HEK293T (cell line): Measurements from ENCODE around the gene C10orf67.

Experiments
- CTCF ChIA-PET: fragments of 350-600 bp; formaldehyde crosslinking; extraction: SDS; loops from one replicate; lab custom pipeline; 2021; ENCODE audit warnings: antibody characterized with exemption, inconsistent platforms; lab: Yijun Ruan, JAX
- POLR2A ChIA-PET: fragments of 350-600 bp; formaldehyde crosslinking; extraction: SDS; loops from one replicate; lab custom pipeline; 2020; ENCODE audit warnings: antibody characterized with exemption, inconsistent platforms; lab: Yijun Ruan, JAX
- DNase-seq: peaks from one replicate; pipeline ENCODE4 v3.0.0; 2012; ENCODE audit warnings: mixed read lengths; ENCODE audit errors: extremely low spot score
- ARNT ChIP-seq: fragments of 450-650 bp; IDR thresholded peaks from 2 replicates; pipeline ENCODE4 v1.6.1; 2017; ENCODE audit warnings: mild to moderate bottlenecking
- BHLHE40 ChIP-seq: fragments of 450-650 bp; IDR thresholded peaks from 2 replicates; pipeline ENCODE4 v1.6.1; 2016; ENCODE audit warnings: mild to moderate bottlenecking, moderate library complexity, borderline replicate concordance
- CTBP1 ChIP-seq: fragments of 450-650 bp; IDR thresholded peaks from 2 replicates; pipeline ENCODE4 v1.6.1; 2016; ENCODE audit warnings: borderline replicate concordance
- ELF4 ChIP-seq: fragments of 450-650 bp; IDR thresholded peaks from 2 replicates; pipeline ENCODE4 v1.6.1; 2017; ENCODE audit warnings: antibody characterized with exemption
- FOXA1 ChIP-seq: fragments of 450-650 bp; IDR thresholded peaks from 2 replicates; pipeline ENCODE4 v1.6.1; 2016; ENCODE audit warnings: mild to moderate bottlenecking
- FOXK2 ChIP-seq: fragments of 450-650 bp; IDR thresholded peaks from 2 replicates; pipeline ENCODE4 v1.6.1; 2016; ENCODE audit warnings: mild to moderate bottlenecking
- FOXM1 ChIP-seq: fragments of 450-650 bp; IDR thresholded peaks from 2 replicates; pipeline ENCODE4 v1.6.1; 2017; ENCODE audit warnings: mild to moderate bottlenecking, borderline replicate concordance
- HDGF ChIP-seq: fragments of 450-650 bp; IDR thresholded peaks from 2 replicates; pipeline ENCODE4 v1.6.1; 2017; ENCODE audit warnings: antibody characterized with exemption, borderline replicate concordance
- L3MBTL2 ChIP-seq: fragments of 450-650 bp; conservative IDR thresholded peaks from 2 replicates; pipeline ENCODE4 v1.6.1; 2016; ENCODE audit warnings: mild to moderate bottlenecking
- LEF1 ChIP-seq: fragments of 450-650 bp; IDR thresholded peaks from 2 replicates; pipeline ENCODE4 v1.6.1; 2017; ENCODE audit warnings: mild to moderate bottlenecking, borderline replicate concordance
- NFRKB ChIP-seq: fragments of 450-650 bp; IDR thresholded peaks from 2 replicates; pipeline ENCODE4 v1.6.1; 2016; ENCODE audit warnings: mild to moderate bottlenecking, moderate library complexity
- SP1 ChIP-seq: fragments of 450-650 bp; IDR thresholded peaks from 2 replicates; pipeline ENCODE4 v1.6.1; 2017
- SUZ12 ChIP-seq: fragments of 450-650 bp; IDR thresholded peaks from 2 replicates; pipeline ENCODE4 v1.6.1; 2016; ENCODE audit warnings: mild to moderate bottlenecking
- TARDBP ChIP-seq: fragments of 450-650 bp; IDR thresholded peaks from 2 replicates; pipeline ENCODE4 v1.6.1; 2016
- ZNF384 ChIP-seq: fragments of 450-650 bp; IDR thresholded peaks from 2 replicates; pipeline ENCODE4 v1.6.1; 2016
- TF ChIP-seq, protein P1 (sequence below): fragments of 450-650 bp; IDR thresholded peaks from 2 replicates; pipeline ENCODE4 v1.6.1; 2016

Gene C10orf67

DNA sequence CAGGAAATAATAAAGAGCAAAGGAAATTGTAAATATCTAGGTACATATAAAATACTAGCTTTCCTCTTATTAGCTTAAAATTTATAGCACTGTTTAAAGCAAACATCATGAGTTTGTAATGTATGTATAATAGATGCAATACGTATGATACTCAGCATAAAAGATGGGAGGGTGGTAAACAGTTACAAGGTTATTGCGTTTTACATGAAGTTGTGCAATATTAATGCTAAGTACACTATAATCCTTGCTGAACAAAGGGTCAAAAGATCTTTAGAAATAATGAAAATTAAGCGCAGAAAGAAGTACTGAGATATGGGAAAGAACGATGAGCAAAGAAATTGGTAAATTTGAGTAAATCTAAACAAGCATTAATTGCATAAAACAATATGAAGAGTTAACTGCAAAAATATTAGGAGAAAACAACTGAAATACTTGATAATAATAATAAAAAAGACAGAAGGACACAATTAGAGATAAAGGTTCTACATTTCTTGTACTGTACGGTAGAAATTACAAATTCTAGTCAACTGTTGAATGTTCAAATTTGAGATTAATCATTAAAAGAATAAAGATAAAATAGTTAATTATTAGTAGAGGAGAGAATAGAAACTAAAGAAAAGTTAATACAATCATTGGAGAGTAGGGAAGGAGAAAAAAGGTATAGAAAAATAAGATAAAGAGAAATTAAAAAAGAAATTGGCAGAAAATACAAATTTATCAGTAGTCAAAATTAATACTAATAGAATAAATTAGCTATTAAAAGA lies 17.9 kb downstream of the C10orf67 start:
- DNase-seq, result no peak
- CTCF ChIA-PET, result no interaction called here
- no peak for TF ChIP-seq TARDBP
- TF ChIP-seq, protein P1, sequence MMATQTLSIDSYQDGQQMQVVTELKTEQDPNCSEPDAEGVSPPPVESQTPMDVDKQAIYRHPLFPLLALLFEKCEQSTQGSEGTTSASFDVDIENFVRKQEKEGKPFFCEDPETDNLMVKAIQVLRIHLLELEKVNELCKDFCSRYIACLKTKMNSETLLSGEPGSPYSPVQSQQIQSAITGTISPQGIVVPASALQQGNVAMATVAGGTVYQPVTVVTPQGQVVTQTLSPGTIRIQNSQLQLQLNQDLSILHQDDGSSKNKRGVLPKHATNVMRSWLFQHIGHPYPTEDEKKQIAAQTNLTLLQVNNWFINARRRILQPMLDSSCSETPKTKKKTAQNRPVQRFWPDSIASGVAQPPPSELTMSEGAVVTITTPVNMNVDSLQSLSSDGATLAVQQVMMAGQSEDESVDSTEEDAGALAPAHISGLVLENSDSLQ, result no peak
- no peak for TF ChIP-seq FOXM1
- no peak for TF ChIP-seq NFRKB
- TF ChIP-seq SUZ12, result no peak
- no peak for TF ChIP-seq LEF1
- no peak for TF ChIP-seq ARNT
- no peak for TF ChIP-seq L3MBTL2
- TF ChIP-seq SP1, result no peak
- TF ChIP-seq ELF4, result no peak
- TF ChIP-seq BHLHE40, result no peak
- TF ChIP-seq HDGF, result no peak
- TF ChIP-seq ZNF384, result no peak
- no peak for TF ChIP-seq FOXK2
- TF ChIP-seq CTBP1, result no peak
- TF ChIP-seq FOXA1, result no peak
- POLR2A ChIA-PET, result no interaction called here

DNA sequence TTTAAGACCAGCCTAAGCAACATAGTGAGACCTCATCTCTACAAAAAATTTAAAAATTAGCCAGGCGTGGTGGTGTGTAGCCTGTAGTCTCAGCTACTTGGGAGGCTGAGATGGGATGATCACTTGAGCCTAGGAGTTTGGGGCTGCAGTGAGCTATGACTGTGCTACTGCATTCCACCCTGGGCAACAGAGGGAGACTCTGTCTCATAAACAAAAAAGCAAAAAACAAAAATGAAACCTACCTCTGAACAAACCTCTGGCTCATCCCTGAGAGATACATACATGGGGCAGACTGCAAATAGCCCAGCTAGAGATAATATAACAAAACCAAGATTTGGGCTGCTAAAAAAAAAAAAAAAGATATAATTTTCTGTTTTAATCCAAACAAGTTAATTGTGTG lies 19.5 kb downstream of the C10orf67 start:
- no peak for TF ChIP-seq SP1
- TF ChIP-seq L3MBTL2, result no peak
- no peak for TF ChIP-seq NFRKB
- TF ChIP-seq HDGF, result no peak
- no peak for TF ChIP-seq ZNF384
- TF ChIP-seq, protein P1, result no peak
- TF ChIP-seq FOXM1, result no peak
- no peak for TF ChIP-seq SUZ12
- TF ChIP-seq CTBP1, result no peak
- TF ChIP-seq FOXA1, result no peak
- TF ChIP-seq BHLHE40, result no peak
- TF ChIP-seq ARNT, result no peak
- TF ChIP-seq FOXK2, result no peak
- TF ChIP-seq ELF4, result no peak
- no peak for TF ChIP-seq TARDBP
- TF ChIP-seq LEF1, result no peak
- no peak for DNase-seq
- ChIA-PET CTCF (interaction anchor here (0.7 kb wide), 1 partner anchor 196 kb away, joined by 4 read pairs; no protein-coding TSS in a partner anchor), POLR2A (no interaction called here)

DNA sequence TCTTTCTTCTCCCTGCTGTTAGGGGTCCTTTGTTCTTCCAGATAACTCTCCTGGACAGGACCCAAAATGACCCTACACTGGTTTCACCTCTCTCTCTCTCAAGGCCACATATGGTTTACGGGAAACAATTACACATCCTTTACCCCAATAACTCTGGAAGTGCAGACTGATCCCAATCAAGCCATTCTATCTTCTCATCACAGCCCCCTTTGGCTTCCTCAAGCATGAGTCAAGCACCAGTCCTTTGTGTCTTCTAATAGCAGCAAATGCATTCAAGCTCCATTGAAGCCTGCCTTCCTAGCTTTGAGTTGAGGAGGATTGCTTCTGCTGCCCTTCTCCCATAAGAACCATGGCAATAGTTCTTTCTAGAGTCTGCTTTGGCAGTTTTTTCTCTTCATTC lies 20.2 kb downstream of the C10orf67 start:
- ChIA-PET POLR2A (no interaction called here), CTCF (no interaction called here)
- no peak for DNase-seq
- TF ChIP-seq ELF4, result no peak
- no peak for TF ChIP-seq ARNT
- no peak for TF ChIP-seq FOXA1
- TF ChIP-seq FOXM1, result no peak
- TF ChIP-seq NFRKB, result no peak
- TF ChIP-seq BHLHE40, result no peak
- no peak for TF ChIP-seq LEF1
- TF ChIP-seq L3MBTL2, result no peak
- TF ChIP-seq ZNF384, result no peak
- TF ChIP-seq, protein P1, result no peak

DNA sequence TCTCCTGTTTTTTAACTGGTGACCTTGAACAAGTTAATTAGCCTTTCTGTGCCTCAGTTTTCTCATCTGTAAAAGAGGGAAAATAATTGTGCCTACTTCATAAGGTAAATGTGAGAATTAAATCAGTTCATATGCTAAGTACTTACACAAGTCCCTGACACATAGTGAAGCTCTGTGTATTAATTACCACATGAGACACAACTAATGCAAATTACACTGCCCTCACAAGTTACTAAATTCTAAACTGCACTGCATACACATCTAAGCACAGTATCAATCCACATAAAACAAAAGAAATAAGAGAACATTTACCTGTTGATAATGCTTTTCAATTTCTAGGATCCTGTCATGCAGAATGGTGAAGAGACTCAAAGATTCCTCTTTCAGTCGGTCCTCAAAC lies 22.5 kb downstream of the C10orf67 start:
- no peak for DNase-seq
- TF ChIP-seq NFRKB (no peak), FOXA1 (no peak), SP1 (no peak), HDGF (no peak), FOXK2 (no peak), ARNT (no peak), SUZ12 (no peak), ZNF384 (no peak), CTBP1 (no peak), FOXM1 (no peak), BHLHE40 (no peak), LEF1 (no peak), L3MBTL2 (no peak), TARDBP (no peak), ELF4 (no peak)
- TF ChIP-seq, protein P1, result no peak
- CTCF ChIA-PET, result no interaction called here
- POLR2A ChIA-PET, result no interaction called here

DNA sequence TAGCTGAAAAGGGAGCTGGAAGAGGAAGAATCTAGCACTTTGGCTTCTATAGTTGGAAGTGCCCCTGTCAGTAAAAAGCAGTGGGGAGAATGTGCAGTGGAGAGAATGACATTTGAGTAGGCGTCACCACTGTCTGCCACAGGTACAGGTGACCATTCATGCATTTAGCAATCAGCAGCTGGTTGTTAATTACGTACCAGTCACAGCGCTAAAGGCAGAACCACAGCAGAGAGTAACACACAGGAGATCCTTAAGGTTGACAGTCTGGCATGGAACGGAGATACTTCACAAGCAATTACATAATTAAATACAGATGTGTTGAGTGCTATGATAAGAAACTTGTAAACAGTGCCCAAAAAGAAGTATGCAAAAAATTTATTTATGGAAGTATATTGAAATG lies 24.8 kb downstream of the C10orf67 start:
- DNase-seq, result no peak
- ChIA-PET POLR2A (no interaction called here), CTCF (no interaction called here)
- TF ChIP-seq FOXA1 (no peak), BHLHE40 (no peak), TARDBP (no peak), LEF1 (no peak), ELF4 (no peak), FOXK2 (no peak), L3MBTL2 (no peak), FOXM1 (no peak)
- TF ChIP-seq, protein P1, result no peak
